NCI-H1105 treated with DMSO at 0.1 percent for 48 hours (cell line): ENCODE results near the gene RNF144A.

Experiments
- DNase-seq: peaks from one replicate; lab custom pipeline; 2025; lab: John Stamatoyannopoulos, UW

Gene RNF144A

GRCh38 chr2:7022492-7023385 is 105.5 kb downstream of the RNF144A start:
- DNase-seq, result no peak

- no peak for DNase-seq
Observed at GRCh38 chr2:7023542-7023941, 106.3 kb downstream of the RNF144A start.

- no peak for DNase-seq
Observed at GRCh38 chr2:7024261-7024660, 107.0 kb downstream of the RNF144A start.

GRCh38 chr2:7025082-7025481 is 107.9 kb downstream of the RNF144A start:
- DNase-seq, result no peak

GRCh38 chr2:7026742-7027141 is 109.5 kb downstream of the RNF144A start:
- peak; percentile 64 for DNase-seq

- DNase-seq, result no peak
Observed at GRCh38 chr2:7027411-7027810, 110.2 kb downstream of the RNF144A start.

- no peak for DNase-seq
Observed at GRCh38 chr2:7027956-7028655, 110.9 kb downstream of the RNF144A start.

GRCh38 chr2:7028846-7029245 is 111.6 kb downstream of the RNF144A start:
- no peak for DNase-seq

GRCh38 chr2:7029291-7030059 is 112.3 kb downstream of the RNF144A start:
- DNase-seq, result no peak

- no peak for DNase-seq
Observed at GRCh38 chr2:7030810-7031209, 113.6 kb downstream of the RNF144A start.

GRCh38 chr2:7031547-7032245 is 114.5 kb downstream of the RNF144A start:
- DNase-seq, result peak; percentile 99

- DNase-seq, result no peak
Observed at GRCh38 chr2:7032371-7032770, 115.2 kb downstream of the RNF144A start.

- no peak for DNase-seq
Observed at GRCh38 chr2:7033136-7033960, 116.1 kb downstream of the RNF144A start.

- peak; percentile 37 for DNase-seq
Observed at GRCh38 chr2:7034303-7034702, 117.1 kb downstream of the RNF144A start.

GRCh38 chr2:7035884-7036283 is 118.7 kb downstream of the RNF144A start:
- no peak for DNase-seq

- DNase-seq, result peak; percentile 50
Observed at GRCh38 chr2:7037340-7038333, 120.4 kb downstream of the RNF144A start.

GRCh38 chr2:7040547-7040946 is 123.3 kb downstream of the RNF144A start:
- no peak for DNase-seq

- no peak for DNase-seq
Observed at GRCh38 chr2:7041421-7041820, 124.2 kb downstream of the RNF144A start.

- DNase-seq, result no peak
Observed at GRCh38 chr2:7043690-7044089, 126.5 kb downstream of the RNF144A start.
